HEK293 (cell line): Measurements from ENCODE around the gene GPR4.
A peak's percentile ranks its signal among the peaks of the same experiment; 100 is the strongest.

ENCODE experiments used
- CTCF ChIA-PET: fragments of 350-600 bp; formaldehyde crosslinking; extraction: SDS; loops from one replicate; lab custom pipeline; 2021; ENCODE audit warnings: antibody characterized with exemption; lab: Yijun Ruan, JAX
- POLR2A ChIA-PET: fragments of 300-600 bp; formaldehyde crosslinking; extraction: SDS; loops from one replicate; lab custom pipeline; 2020; ENCODE audit warnings: antibody characterized with exemption, inconsistent platforms; lab: Yijun Ruan, JAX
- H3K27ac ChIP-seq: fragments of 200-500 bp; sonication (Bioruptor generic); 2 replicates; pipeline ENCODE4 v1.5.1; 2014; ENCODE audit warnings: low read depth, low read length, control low read depth, inconsistent platforms; ENCODE audit errors: extremely low read depth
- H3K36me3 ChIP-seq, 2 experiments: fragments of 200-500 bp in 1 of 2; sonication (Bioruptor generic) in 1 of 2; 1 replicate in 1 of 2; 2 replicates in 1 of 2; pipeline ENCODE4 v1.5.1; 2014 to 2017; ENCODE audit warnings: inconsistent platforms in 2 of 2, low read length in 2 of 2; ENCODE audit not compliant: control insufficient read depth in 2 of 2, insufficient read depth in 1 of 2
- H3K4me1 ChIP-seq: fragments of 200-500 bp; sonication (Bioruptor generic); 2 replicates; pipeline ENCODE4 v1.5.1; 2014; ENCODE audit warnings: mild to moderate bottlenecking, low read length, inconsistent platforms; ENCODE audit not compliant: control insufficient read depth, insufficient read depth
- H3K4me3 ChIP-seq: 2 replicates; pipeline ENCODE4 v1.5.1; 2011; ENCODE audit warnings: low read depth, mild to moderate bottlenecking, control low read depth, low read length, moderate library complexity
- H3K9me3 ChIP-seq: fragments of 200-500 bp; sonication (Bioruptor generic); 2 replicates; pipeline ENCODE4 v1.5.1; 2014; ENCODE audit warnings: low read depth, low read length, inconsistent platforms; ENCODE audit not compliant: control insufficient read depth, insufficient read depth
- KLF1 ChIP-seq: fragments of 450-650 bp; formaldehyde crosslinking; IDR thresholded peaks from 2 replicates; pipeline ENCODE4 v1.5.1; 2016; ENCODE audit warnings: missing biosample characterization, missing genetic modification characterization
- KLF10 ChIP-seq: fragments of 450-650 bp; IDR thresholded peaks from 2 replicates; pipeline ENCODE4 v1.5.1; 2018; ENCODE audit warnings: missing biosample characterization, mild to moderate bottlenecking, missing genetic modification characterization
- KLF16 ChIP-seq: fragments of 450-650 bp; formaldehyde crosslinking; IDR thresholded peaks from 2 replicates; pipeline ENCODE4 v1.5.1; 2017; ENCODE audit warnings: missing biosample characterization, missing genetic modification characterization
- KLF7 ChIP-seq: fragments of 450-650 bp; formaldehyde crosslinking; IDR thresholded peaks from 2 replicates; pipeline ENCODE4 v1.5.1; 2016; ENCODE audit warnings: missing biosample characterization, missing genetic modification characterization, borderline replicate concordance
- KLF9 ChIP-seq: fragments of 450-650 bp; formaldehyde crosslinking; IDR thresholded peaks from 2 replicates; pipeline ENCODE4 v1.5.1; 2016; ENCODE audit warnings: missing biosample characterization, missing genetic modification characterization, low read depth
- OVOL3 ChIP-seq: fragments of 450-650 bp; formaldehyde crosslinking; IDR thresholded peaks from 2 replicates; pipeline ENCODE4 v1.5.1; 2016; ENCODE audit warnings: missing biosample characterization, missing genetic modification characterization
- SP2 ChIP-seq: fragments of 450-650 bp; formaldehyde crosslinking; IDR thresholded peaks from 2 replicates; pipeline ENCODE4 v1.5.1; 2016; ENCODE audit warnings: missing biosample characterization, missing genetic modification characterization
- SP3 ChIP-seq: fragments of 450-650 bp; formaldehyde crosslinking; IDR thresholded peaks from 2 replicates; pipeline ENCODE4 v1.5.1; 2016; ENCODE audit warnings: missing biosample characterization, missing genetic modification characterization
- SP7 ChIP-seq: fragments of 450-650 bp; formaldehyde crosslinking; IDR thresholded peaks from 2 replicates; pipeline ENCODE4 v1.5.1; 2016; ENCODE audit warnings: missing biosample characterization, missing genetic modification characterization
- TCF7L2 ChIP-seq: IDR thresholded peaks from 2 replicates; pipeline ENCODE4 v1.6.1; 2011; ENCODE audit warnings: low read depth, mild to moderate bottlenecking, inconsistent platforms, low read length, moderate library complexity, borderline replicate concordance
- ZBTB8A ChIP-seq: fragments of 450-650 bp; formaldehyde crosslinking; IDR thresholded peaks from 2 replicates; pipeline ENCODE4 v1.5.1; 2016; ENCODE audit warnings: missing biosample characterization, missing genetic modification characterization
- ZEB2 ChIP-seq: fragments of 450-650 bp; formaldehyde crosslinking; IDR thresholded peaks from 2 replicates; pipeline ENCODE4 v1.5.1; 2016; ENCODE audit warnings: missing biosample characterization, missing genetic modification characterization
- ZNF10 ChIP-seq: fragments of 450-650 bp; formaldehyde crosslinking; IDR thresholded peaks from 2 replicates; pipeline ENCODE4 v1.5.1; 2017; ENCODE audit warnings: missing biosample characterization, missing genetic modification characterization
- ZNF221 ChIP-seq: fragments of 450-650 bp; formaldehyde crosslinking; IDR thresholded peaks from 2 replicates; pipeline ENCODE4 v1.5.1; 2017; ENCODE audit warnings: missing biosample characterization, missing genetic modification characterization, borderline replicate concordance
- ZNF324 ChIP-seq: fragments of 450-650 bp; formaldehyde crosslinking; IDR thresholded peaks from 2 replicates; pipeline ENCODE4 v1.5.1; 2016; ENCODE audit warnings: missing biosample characterization, missing genetic modification characterization
- ZNF549 ChIP-seq: fragments of 450-650 bp; IDR thresholded peaks from 2 replicates; pipeline ENCODE4 v1.5.1; 2018; ENCODE audit warnings: missing biosample characterization, missing genetic modification characterization, mild to moderate bottlenecking, inconsistent platforms, moderate library complexity
- ZNF76 ChIP-seq: fragments of 450-650 bp; formaldehyde crosslinking; IDR thresholded peaks from 2 replicates; pipeline ENCODE4; 2016; ENCODE audit warnings: low read depth, missing biosample characterization, missing genetic modification characterization, borderline replicate concordance
- TF ChIP-seq, protein P1 (sequence below): fragments of 450-650 bp; formaldehyde crosslinking; IDR thresholded peaks from 2 replicates; pipeline ENCODE4 v1.5.1; 2016; ENCODE audit warnings: missing biosample characterization, missing genetic modification characterization
- TF ChIP-seq, protein P2 (sequence below): fragments of 450-650 bp; formaldehyde crosslinking; IDR thresholded peaks from 2 replicates; pipeline ENCODE4 v1.5.1; 2016; ENCODE audit warnings: missing biosample characterization, missing genetic modification characterization, low read depth
- TF ChIP-seq, protein P3 (sequence below): fragments of 450-650 bp; formaldehyde crosslinking; IDR thresholded peaks from 2 replicates; pipeline ENCODE4 v1.5.1; 2016; ENCODE audit warnings: missing biosample characterization, missing genetic modification characterization

The GPR4 gene

DNA sequence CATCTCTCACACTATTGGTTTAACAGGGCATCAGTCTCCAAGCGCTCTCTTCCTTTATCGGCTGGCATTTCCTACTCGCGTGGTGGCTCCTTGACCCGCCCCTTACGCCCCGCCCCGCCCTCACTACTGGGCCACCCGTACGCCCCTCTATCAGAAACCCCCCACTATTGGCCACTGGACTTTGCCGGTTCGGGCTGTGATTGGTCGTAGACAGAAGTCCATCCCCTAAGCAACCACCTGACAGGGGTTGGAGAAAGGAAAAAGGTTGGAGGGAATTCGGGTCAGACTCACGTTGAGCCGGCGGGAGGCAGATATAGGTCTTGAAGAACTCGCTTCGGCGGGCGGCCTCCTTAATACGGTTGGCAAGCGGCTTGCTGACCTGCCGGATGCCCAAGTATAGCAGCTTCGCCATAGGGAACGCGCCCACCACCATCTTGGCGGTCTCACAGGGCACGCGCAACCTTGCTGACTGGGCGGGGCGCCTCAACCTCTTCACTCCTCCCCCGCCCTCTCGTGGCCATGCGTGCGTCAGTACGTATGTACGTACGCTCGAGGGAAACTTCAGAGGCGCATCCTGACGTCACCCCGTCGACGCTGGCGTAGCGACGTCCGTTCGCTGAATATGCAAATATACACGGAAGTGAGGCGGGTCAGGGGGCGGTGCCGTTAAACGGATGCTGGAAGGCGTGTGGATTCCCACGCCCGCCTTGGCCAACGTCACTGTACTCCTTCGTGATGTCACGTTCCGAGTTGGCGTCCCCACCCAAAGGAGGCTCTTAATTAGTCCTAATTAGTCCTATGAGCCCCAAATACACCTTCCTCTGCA is 17.5 kb downstream of the GPR4 start, which contains the start of gene OPA3 (continued):
- TF ChIP-seq TCF7L2 = peak; percentile 64; the same call in 1 of the 2 replicates
- TF ChIP-seq KLF1 (tag by site-specific recombination) = peak; percentile 54
- TF ChIP-seq, protein P1, sequence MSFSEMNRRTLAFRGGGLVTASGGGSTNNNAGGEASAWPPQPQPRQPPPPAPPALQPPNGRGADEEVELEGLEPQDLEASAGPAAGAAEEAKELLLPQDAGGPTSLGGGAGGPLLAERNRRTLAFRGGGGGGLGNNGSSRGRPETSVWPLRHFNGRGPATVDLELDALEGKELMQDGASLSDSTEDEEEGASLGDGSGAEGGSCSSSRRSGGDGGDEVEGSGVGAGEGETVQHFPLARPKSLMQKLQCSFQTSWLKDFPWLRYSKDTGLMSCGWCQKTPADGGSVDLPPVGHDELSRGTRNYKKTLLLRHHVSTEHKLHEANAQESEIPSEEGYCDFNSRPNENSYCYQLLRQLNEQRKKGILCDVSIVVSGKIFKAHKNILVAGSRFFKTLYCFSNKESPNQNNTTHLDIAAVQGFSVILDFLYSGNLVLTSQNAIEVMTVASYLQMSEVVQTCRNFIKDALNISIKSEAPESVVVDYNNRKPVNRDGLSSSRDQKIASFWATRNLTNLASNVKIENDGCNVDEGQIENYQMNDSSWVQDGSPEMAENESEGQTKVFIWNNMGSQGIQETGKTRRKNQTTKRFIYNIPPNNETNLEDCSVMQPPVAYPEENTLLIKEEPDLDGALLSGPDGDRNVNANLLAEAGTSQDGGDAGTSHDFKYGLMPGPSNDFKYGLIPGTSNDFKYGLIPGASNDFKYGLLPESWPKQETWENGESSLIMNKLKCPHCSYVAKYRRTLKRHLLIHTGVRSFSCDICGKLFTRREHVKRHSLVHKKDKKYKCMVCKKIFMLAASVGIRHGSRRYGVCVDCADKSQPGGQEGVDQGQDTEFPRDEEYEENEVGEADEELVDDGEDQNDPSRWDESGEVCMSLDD (tag by site-specific recombination) = 0 out of 2 replicates have a peak, but pooled peaks have one; percentile 1
- TF ChIP-seq KLF7 (tag by site-specific recombination) = no peak
- TF ChIP-seq ZEB2 (tag by site-specific recombination) = no peak
- peak; percentile 52; the same call in 1 of the 2 replicates for TF ChIP-seq KLF16 (tag by site-specific recombination)
- TF ChIP-seq SP2 (tag by site-specific recombination) = peak; percentile 85
- no peak for TF ChIP-seq ZNF549 (tag by site-specific recombination)
- TF ChIP-seq KLF10 (tag by site-specific recombination) = peak; percentile 89
- peak; percentile 17; the same call in 1 of the 2 replicates for TF ChIP-seq ZNF76 (tag by site-specific recombination)
- peak; percentile 66; the same call in 1 of the 2 replicates for TF ChIP-seq SP7 (tag by site-specific recombination)
- TF ChIP-seq, protein P2, sequence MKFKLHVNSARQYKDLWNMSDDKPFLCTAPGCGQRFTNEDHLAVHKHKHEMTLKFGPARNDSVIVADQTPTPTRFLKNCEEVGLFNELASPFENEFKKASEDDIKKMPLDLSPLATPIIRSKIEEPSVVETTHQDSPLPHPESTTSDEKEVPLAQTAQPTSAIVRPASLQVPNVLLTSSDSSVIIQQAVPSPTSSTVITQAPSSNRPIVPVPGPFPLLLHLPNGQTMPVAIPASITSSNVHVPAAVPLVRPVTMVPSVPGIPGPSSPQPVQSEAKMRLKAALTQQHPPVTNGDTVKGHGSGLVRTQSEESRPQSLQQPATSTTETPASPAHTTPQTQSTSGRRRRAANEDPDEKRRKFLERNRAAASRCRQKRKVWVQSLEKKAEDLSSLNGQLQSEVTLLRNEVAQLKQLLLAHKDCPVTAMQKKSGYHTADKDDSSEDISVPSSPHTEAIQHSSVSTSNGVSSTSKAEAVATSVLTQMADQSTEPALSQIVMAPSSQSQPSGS (tag by site-specific recombination) = peak; percentile 99
- TF ChIP-seq OVOL3 (tag by site-specific recombination) = 0 out of 2 replicates have a peak, but pooled peaks have one; percentile 16
- TF ChIP-seq ZNF324 (tag by site-specific recombination) = no peak
- TF ChIP-seq ZBTB8A (tag by site-specific recombination) = peak; percentile 80
- TF ChIP-seq KLF9 = peak; percentile 90
- peak; percentile 93 for TF ChIP-seq SP3 (tag by site-specific recombination)

DNA sequence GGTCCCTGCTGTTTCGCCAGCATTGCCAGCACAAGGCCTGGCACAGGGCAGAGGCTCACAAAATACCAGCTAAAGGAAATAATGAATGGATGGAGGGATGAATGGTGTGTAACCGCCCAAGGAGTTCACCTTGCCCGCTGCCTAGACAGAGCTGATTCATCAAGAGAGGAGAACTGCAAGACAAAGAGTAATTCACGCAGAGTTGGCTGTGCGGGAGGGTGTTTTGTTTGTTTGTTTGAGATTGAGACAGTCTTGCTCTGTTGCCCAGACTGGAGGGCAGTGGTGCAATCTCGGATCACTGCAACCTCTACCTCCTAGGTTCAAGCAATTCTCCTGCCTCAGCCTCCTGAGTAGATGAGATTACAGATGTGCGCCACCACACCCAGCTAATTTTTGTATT is 20.4 kb downstream of the GPR4 start:
- Histone ChIP-seq H3K4me3 (no peak overlapping the region), H3K9me3 (no peaks in the 10 kb centered on the region)
- TF ChIP-seq, protein P3, sequence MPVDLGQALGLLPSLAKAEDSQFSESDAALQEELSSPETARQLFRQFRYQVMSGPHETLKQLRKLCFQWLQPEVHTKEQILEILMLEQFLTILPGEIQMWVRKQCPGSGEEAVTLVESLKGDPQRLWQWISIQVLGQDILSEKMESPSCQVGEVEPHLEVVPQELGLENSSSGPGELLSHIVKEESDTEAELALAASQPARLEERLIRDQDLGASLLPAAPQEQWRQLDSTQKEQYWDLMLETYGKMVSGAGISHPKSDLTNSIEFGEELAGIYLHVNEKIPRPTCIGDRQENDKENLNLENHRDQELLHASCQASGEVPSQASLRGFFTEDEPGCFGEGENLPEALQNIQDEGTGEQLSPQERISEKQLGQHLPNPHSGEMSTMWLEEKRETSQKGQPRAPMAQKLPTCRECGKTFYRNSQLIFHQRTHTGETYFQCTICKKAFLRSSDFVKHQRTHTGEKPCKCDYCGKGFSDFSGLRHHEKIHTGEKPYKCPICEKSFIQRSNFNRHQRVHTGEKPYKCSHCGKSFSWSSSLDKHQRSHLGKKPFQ = no peak
- TF ChIP-seq ZNF221 (tag by site-specific recombination) = no peak
- no peak for TF ChIP-seq ZNF10 (tag by site-specific recombination)
- TF ChIP-seq, all 188 proteins: peak for 0
- Histone ChIP-seq H3K4me1 (peaks cover 8% of the 10 kb centered on the region), H3K27ac (no peak overlapping the region), H3K36me3 (peaks cover 0 to 7% of the 10 kb centered on the region in 2 experiments; a peak in 1 of 3 replicates)
- POLR2A ChIA-PET = no interaction called here
- CTCF ChIA-PET = interaction anchor here (0.6 to 2.2 kb wide), 3 partner anchors 23 to 240 kb away, joined by 3 to 8 read pairs (median 3); no protein-coding TSS in a partner anchor
